WERI-Rb-1 (cell line): ENCODE measurements around the gene CDC42BPA.
A peak's percentile ranks its signal among the peaks of the same experiment; 100 is the strongest.

ENCODE experiments used
- DNase-seq: peaks from one replicate; pipeline ENCODE4 v3.0.0-alpha.2; 2020
- H3K27ac ChIP-seq: fragments of 250-450 bp; sonication (Bioruptor Pico); 2 replicates; pipeline ENCODE4 v1.5.1; 2020; ENCODE audit warnings: mild to moderate bottlenecking, moderate library complexity
- H3K27me3 ChIP-seq: fragments of 250-450 bp; sonication (Bioruptor Pico); 2 replicates; pipeline ENCODE4 v1.5.1; 2021; ENCODE audit warnings: mild to moderate bottlenecking, low read depth, moderate library complexity; ENCODE audit not compliant: insufficient read depth, severe bottlenecking
- H3K36me3 ChIP-seq: fragments of 250-450 bp; sonication (Bioruptor Pico); 2 replicates; pipeline ENCODE4 v1.5.1; 2020; ENCODE audit warnings: mild to moderate bottlenecking, moderate library complexity
- H3K4me3 ChIP-seq: 2 replicates; pipeline ENCODE4 v1.5.1; 2011; ENCODE audit warnings: low read depth, mild to moderate bottlenecking, control low read depth, low read length
- H3K9me3 ChIP-seq: fragments of 250-450 bp; sonication (Bioruptor Pico); 2 replicates; pipeline ENCODE4 v1.5.1; 2021; ENCODE audit warnings: mild to moderate bottlenecking, moderate library complexity; ENCODE audit not compliant: severe bottlenecking
- CTCF ChIP-seq: IDR thresholded peaks from 2 replicates; pipeline ENCODE4 v1.5.1; 2011; ENCODE audit warnings: low read depth, mild to moderate bottlenecking, control low read depth, inconsistent platforms, low read length

The CDC42BPA gene

GRCh38 chr1:226995365-226996332, 322.6 kb downstream of the CDC42BPA start:
- Histone ChIP-seq H3K9me3 (no peaks in the 10 kb centered on the region), H3K27me3 (no peaks in the 10 kb centered on the region), H3K4me3 (no peak overlapping the region), H3K36me3 (no peaks in the 10 kb centered on the region), H3K27ac (no peak overlapping the region)
- no peak for TF ChIP-seq CTCF
- DNase-seq, result no peak

- H3K36me3 ChIP-seq, result no peaks in the 10 kb centered on the region
- no peaks in the 10 kb centered on the region for H3K9me3 ChIP-seq
- no peaks in the 10 kb centered on the region for H3K27me3 ChIP-seq
- no peak for DNase-seq
- H3K4me3 ChIP-seq, result no peak overlapping the region
- no peak overlapping the region for H3K27ac ChIP-seq
- no peak for TF ChIP-seq CTCF
Measured at GRCh38 chr1:226994586-226995364, 323.5 kb downstream of the CDC42BPA start.

DNA sequence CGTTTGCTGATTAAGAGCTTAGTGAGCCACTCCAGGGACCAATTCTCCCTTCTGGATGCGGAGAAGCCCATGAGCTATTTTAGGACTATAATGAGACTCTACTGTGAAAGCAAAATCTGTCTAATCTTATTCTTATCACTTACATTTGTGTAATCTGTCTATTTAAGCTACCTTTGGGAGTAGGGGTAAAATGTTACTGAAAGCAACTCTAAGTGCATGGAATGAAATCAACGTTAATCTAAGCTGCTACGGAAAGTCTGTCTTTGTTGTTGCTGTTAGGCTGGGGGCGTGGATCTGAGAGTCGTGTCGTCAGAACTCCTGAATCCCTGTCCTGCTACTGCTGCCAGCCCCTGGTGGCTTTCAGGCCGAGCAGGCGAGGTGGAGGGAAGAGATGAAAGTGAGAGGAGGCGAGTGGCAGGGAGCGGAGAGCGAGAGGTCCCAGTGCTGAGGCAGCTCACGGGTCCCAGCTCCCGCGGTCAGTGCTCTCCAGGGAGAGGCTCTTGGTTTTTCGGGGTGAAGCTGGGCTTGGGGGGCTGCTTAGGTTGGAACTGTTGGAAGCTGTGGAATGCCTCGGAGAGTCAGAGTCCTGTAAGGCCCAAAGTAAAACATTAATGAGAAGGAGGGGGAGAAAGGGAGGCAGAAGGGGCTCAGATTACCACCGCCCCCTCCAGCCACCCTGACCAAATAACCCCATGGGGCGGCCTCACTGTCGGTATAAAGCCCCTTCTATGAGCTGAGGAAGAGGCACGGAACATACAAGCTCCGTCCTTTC, 324.3 kb downstream of the CDC42BPA start:
- Histone ChIP-seq H3K4me3 (peak overlapping the region; percentile 6; the same call in 1 of the 2 replicates), H3K27me3 (no peaks in the 10 kb centered on the region), H3K36me3 (no peaks in the 10 kb centered on the region), H3K9me3 (no peaks in the 10 kb centered on the region), H3K27ac (no peak overlapping the region)
- TF ChIP-seq CTCF, result no peak
- DNase-seq, result peak; percentile 56

DNA sequence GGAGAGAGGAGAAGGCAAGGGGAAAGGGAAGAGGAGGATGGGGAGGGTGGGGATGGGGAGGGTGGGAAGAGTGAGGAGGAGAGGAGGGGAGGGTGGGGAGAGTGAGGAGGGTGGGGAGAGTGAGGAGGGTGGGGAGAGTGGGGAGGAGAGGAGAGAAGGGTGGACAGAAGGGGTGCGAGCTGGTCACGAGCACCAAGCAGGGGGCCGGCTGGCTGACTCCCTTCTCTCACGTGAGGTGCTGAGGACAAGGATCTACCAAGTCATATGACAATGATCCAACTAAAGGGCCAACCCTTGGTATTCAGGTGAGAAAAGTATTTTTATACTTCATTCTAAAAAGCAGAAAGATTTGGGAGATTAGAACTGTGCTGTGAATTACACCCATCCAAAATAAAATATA, 326.4 kb downstream of the CDC42BPA start:
- no peaks in the 10 kb centered on the region for H3K9me3 ChIP-seq
- H3K4me3 ChIP-seq, result no peak overlapping the region
- TF ChIP-seq CTCF, result no peak
- no peak for DNase-seq
- H3K27me3 ChIP-seq, result no peaks in the 10 kb centered on the region
- H3K27ac ChIP-seq, result no peak overlapping the region
- no peaks in the 10 kb centered on the region for H3K36me3 ChIP-seq

DNA sequence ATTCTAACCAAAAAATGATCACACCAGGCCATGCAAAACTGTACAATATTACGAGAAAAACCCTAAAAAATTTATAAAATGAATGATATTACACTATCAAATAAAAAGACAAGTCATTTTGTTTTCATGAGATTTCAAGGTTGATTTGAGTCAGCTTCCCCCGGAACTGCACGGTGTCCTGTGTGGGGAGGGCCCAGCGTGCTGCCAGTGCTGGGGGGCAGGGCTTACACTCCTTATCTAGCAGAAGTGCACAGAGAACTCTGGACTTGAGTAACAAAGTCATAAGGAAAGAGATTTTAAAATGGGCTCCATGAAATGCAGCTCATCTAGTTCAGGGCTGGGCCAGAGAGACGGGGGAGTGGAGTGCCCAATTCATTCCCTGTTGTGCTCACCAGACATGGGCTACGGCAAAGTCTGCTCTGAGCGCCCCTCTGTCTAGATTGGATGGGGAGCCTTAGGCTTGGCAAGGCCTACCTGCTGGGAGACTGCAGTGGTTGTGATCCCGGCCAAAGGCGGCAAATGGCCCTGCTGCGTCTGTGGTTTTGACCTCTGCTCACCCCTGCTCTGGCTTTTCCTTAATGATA, 328.1 kb downstream of the CDC42BPA start:
- Histone ChIP-seq H3K4me3 (no peak overlapping the region), H3K36me3 (no peaks in the 10 kb centered on the region), H3K9me3 (no peaks in the 10 kb centered on the region), H3K27ac (no peak overlapping the region), H3K27me3 (no peaks in the 10 kb centered on the region)
- no peak for DNase-seq
- TF ChIP-seq CTCF, result no peak
